HL-60/S4 treated with retinoic acid at 250 ng/mL for 4 days and 3 days (cell line): ENCODE data around the gene MAP3K9.

Experiments used
- in situ Hi-C: fragments of 300-500 bp; cut with MboI; formaldehyde crosslinking; loops from 2 replicates; pipeline ENCODE4 v1.7.0; 2022; ENCODE audit warnings: low sequenced_read_pairs

The MAP3K9 gene

GRCh38 chr14:70726651-70727375, 82.5 kb downstream of the MAP3K9 start:
- in situ Hi-C loops, result no loop called here

- in situ Hi-C loops, result loop anchor here (25.0 kb wide), 1 partner anchor 113 kb away; the partner anchor contains the start of gene MED6
Measured at GRCh38 chr14:70724944-70725343, 84.4 kb downstream of the MAP3K9 start.

DNA sequence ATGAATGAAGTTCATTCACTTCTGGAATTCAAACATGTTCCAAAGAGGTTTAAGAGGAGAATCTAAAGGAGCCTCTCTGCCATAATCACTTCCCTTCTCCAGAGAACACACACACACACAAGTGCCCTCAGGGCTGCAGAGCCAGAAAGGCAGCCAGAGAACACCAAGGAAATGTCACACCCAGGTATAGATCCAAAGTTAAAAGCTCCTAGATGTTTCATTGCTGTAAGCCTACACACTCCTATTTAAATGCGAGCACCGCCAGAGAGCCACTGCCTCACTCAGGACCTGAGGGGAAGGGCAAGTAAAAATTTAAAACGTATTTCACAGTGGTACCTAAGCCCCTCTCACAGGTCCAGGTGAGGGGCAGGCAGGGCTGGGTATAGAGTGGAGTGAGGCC, 85.2 kb downstream of the MAP3K9 start:
- in situ Hi-C loops, result loop anchor here (25.0 kb wide), 1 partner anchor 112 kb away; the partner anchor contains the start of gene MED6

- in situ Hi-C loops, result loop anchor here (25.0 kb wide), 1 partner anchor 111 kb away; the partner anchor contains the start of gene MED6
Measured at GRCh38 chr14:70723276-70723675, 86.0 kb downstream of the MAP3K9 start.

DNA sequence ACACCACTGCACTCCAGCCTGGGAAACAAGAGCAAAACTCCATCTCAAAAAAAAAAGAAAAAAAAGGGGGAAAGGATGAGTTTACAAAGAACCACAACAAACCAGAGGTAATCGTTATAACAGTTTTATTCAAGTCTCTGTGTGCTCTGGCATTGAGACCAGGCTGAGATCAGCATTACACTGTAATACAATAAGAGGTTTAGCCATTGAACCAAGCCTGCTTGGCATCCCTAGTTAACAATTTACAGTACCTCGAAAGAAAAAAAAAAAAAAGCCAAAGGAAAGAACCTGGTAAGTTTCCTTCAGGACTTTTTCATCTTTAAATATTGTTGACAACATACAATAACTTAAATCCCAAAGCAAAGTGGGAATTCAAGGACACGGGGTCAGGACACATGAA, 86.9 kb downstream of the MAP3K9 start:
- in situ Hi-C loops, result loop anchor here (25.0 kb wide), 1 partner anchor 110 kb away; the partner anchor contains the start of gene MED6

GRCh38 chr14:70721542-70721941, 87.8 kb downstream of the MAP3K9 start:
- in situ Hi-C loops, result loop anchor here (25.0 kb wide), 1 partner anchor 109 kb away; the partner anchor contains the start of gene MED6

DNA sequence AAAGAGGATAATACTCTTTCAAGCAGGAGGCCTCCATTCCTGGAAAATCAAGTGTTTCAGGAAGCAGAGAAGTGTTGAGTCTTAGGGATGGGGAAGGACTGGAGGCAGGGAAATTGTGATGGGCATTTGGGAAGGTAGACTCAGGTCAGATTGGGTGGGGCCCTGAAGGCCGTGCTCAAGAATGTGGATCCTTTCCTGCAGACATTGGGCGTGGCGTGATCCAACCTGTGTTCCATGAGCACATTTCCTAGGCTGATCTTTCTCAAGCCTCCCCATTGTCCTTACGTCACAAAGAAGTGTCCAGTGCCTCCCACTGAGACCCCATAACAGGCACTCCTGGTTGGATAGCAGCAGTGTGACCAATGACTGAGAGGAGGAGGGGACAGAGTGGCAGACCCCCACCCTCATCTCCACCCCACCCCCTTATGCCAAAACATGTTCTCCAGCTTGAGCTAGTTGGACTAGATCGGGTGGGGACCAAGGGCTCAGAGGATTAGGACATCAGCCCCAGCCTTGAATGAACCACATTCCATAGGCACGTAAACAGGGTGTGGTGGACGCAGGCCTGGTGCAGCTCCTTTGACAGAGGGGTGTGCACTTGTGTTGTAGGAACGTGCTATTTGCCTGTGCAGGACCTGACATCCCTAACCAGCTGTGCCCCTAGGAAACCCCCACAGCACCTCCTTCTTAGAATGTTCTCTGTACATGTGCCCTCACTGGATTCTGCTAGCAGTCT, 90.8 kb downstream of the MAP3K9 start:
- in situ Hi-C loops, result loop anchor here (25.0 kb wide), 1 partner anchor 106 kb away; the partner anchor contains the start of gene MED6

GRCh38 chr14:70716958-70717357, 92.4 kb downstream of the MAP3K9 start:
- in situ Hi-C loops, result loop anchor here (25.0 kb wide), 1 partner anchor 105 kb away; the partner anchor contains the start of gene MED6

- in situ Hi-C loops, result loop anchor here (25.0 kb wide), 1 partner anchor 104 kb away; the partner anchor contains the start of gene MED6
Measured at GRCh38 chr14:70716483-70716882, 92.8 kb downstream of the MAP3K9 start.

GRCh38 chr14:70714055-70714550, 95.2 kb downstream of the MAP3K9 start:
- in situ Hi-C loops, result loop anchor here (25.0 kb wide), 1 partner anchor 102 kb away; the partner anchor contains the start of gene MED6

GRCh38 chr14:70713511-70713916, 95.8 kb downstream of the MAP3K9 start:
- in situ Hi-C loops, result loop anchor here (25.0 kb wide), 1 partner anchor 101 kb away; the partner anchor contains the start of gene MED6

- in situ Hi-C loops, result loop anchor here (25.0 kb wide), 1 partner anchor 101 kb away; the partner anchor contains the start of gene MED6
Measured at GRCh38 chr14:70713096-70713495, 96.2 kb downstream of the MAP3K9 start.

DNA sequence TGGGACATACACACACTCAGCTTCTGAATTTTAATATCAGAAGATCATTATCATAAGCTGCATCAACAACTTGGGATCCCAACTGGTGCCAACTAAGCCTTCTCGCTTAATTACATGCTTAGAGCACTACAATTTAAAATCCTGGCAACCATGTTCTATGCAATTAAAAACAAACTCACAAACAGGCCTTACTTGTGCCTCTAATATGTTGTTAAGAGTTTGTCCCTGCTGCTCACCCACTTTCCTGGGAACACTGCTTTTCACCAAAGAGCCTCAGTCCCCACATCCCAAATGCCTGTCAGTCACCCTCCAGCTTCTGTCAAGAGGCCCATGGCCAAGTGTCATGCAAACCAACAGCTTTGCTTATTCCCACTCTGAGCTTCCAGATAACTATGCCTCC, 97.9 kb downstream of the MAP3K9 start:
- in situ Hi-C loops, result loop anchor here (25.0 kb wide), 1 partner anchor 99 kb away; the partner anchor contains the start of gene MED6

- in situ Hi-C loops, result loop anchor here (25.0 kb wide), 1 partner anchor 98 kb away; the partner anchor contains the start of gene MED6
Measured at GRCh38 chr14:70709726-70710382, 99.5 kb downstream of the MAP3K9 start.

- in situ Hi-C loops, result loop anchor here (25.0 kb wide), 1 partner anchor 97 kb away; the partner anchor contains the start of gene MED6
Measured at GRCh38 chr14:70708717-70709570, 100.4 kb downstream of the MAP3K9 start.

- in situ Hi-C loops, result loop anchor here (25.0 kb wide), 1 partner anchor 95 kb away; the partner anchor contains the start of gene MED6
Measured at GRCh38 chr14:70707138-70708038, 101.9 kb downstream of the MAP3K9 start.

DNA sequence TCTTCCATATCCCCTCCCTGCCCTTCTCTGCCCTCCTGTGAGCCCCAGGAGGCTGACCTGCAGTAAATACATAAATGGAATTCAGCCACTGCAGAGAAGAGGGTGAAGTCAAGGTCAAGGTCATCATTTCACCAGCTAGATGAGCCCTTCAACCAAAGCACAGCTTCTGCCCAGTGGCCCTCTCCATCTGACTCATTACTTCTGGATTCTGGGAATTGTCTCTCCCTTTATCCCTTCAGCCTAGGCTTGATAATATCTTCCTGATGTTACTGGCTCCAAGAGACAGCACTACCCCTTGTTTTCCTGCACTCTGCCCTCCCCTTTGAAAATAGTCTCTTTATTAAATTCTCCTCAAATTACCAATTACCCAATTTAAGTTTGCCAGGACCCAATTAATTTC, 103.1 kb downstream of the MAP3K9 start:
- in situ Hi-C loops, result loop anchor here (25.0 kb wide), 1 partner anchor 94 kb away; the partner anchor contains the start of gene MED6

DNA sequence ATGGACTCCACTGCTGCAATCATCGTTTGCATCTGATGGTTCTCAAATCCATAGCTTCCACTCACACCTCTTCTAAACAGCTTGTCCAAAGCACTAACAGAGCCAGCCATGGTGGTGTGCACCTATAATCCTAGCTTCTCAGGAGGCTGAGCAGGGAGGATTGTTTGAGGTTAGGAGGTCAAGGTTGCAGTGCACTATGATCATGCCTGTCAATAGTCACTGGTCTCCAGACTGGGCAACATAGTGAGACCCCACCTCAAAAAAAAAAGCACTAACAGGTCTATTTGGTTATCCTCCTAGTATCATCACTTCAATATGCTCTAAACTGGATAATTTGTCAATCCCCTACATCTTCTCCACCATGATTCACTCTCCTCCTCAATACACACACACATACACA, 104.4 kb downstream of the MAP3K9 start:
- in situ Hi-C loops, result loop anchor here (25.0 kb wide), 1 partner anchor 93 kb away; the partner anchor contains the start of gene MED6
